Measurements from ENCODE around the gene EVI5.

DNA sequence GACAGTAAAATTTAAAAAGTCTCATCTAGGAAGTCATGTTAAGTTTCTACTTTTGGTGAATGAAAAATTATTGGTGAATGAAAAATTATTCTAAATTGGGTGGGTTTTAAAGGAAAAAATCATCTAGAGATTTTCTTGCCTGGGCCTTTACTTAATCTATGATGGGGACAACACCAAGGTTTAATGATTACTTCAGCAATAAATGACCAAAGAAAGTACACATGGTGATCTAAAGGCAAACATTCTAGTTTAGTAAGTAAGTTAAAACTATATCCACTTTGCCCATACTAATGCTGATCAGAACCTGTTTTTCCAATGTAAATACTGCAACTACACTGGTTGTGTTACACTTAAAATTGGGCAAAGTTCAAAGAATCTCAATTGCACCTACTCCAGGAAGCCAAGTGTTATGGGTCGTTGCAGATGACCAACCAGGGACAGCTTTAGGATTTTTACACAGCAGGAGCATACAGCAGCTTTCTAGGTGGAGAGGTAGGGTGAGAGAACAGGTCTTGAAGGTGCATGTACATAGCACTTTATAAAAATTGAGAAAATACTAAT lies 32.3 kb upstream of the EVI5 start:
- TF ChIP-seq POLR2A (IDR thresholded peaks at IDR 0.05) = no peak
- TF ChIP-seq, protein P1, sequence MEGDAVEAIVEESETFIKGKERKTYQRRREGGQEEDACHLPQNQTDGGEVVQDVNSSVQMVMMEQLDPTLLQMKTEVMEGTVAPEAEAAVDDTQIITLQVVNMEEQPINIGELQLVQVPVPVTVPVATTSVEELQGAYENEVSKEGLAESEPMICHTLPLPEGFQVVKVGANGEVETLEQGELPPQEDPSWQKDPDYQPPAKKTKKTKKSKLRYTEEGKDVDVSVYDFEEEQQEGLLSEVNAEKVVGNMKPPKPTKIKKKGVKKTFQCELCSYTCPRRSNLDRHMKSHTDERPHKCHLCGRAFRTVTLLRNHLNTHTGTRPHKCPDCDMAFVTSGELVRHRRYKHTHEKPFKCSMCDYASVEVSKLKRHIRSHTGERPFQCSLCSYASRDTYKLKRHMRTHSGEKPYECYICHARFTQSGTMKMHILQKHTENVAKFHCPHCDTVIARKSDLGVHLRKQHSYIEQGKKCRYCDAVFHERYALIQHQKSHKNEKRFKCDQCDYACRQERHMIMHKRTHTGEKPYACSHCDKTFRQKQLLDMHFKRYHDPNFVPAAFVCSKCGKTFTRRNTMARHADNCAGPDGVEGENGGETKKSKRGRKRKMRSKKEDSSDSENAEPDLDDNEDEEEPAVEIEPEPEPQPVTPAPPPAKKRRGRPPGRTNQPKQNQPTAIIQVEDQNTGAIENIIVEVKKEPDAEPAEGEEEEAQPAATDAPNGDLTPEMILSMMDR (IDR thresholded peaks at IDR 0.05) = no peak

All from thyroid gland (tissue), 4 donors.